WTC11 (cell line): ENCODE data around the gene AJAP1. TPM values are rescaled to one million over a fixed set of nuclear protein-coding genes. Genes with fewer than 3 reads are reported as not detected.
"Not testable (repeated sequence)": the region's sequence is repeated elsewhere in the genome, so short reads cannot be mapped to it uniquely, and the experiment has no call there.

Experiments used
- ATAC-seq: fragments of 200-7000 bp; cut with Tn5 transposase; 2 replicates; pipeline ENCODE4 v1.10.0; 2021; ENCODE audit warnings: mild to moderate bottlenecking, moderate library complexity
- CTCF ChIA-PET: fragments of 300-600 bp; sonication (Branson Sonifier 250); formaldehyde crosslinking; loops from one replicate; lab custom pipeline; 2021; ENCODE audit warnings: antibody characterized with exemption; lab: Charles Lee
- POLR2A ChIA-PET: fragments of 350-600 bp; sonication (Branson Sonifier 250); formaldehyde crosslinking; loops from one replicate; lab custom pipeline; 2021; ENCODE audit warnings: antibody characterized with exemption; lab: Charles Lee
- DNase-seq: peaks from one replicate; pipeline ENCODE4 v3.0.0; 2021; ENCODE audit warnings: low spot score
- H3K27ac Mint-ChIP-seq: 2 replicates; pipeline ENCODE4 v1.8.0; 2021; ENCODE audit warnings: mixed read lengths
- H3K27me3 Mint-ChIP-seq: 2 replicates; pipeline ENCODE4 v1.8.0; 2021; ENCODE audit warnings: low read depth, mild to moderate bottlenecking, moderate library complexity, mixed read lengths
- H3K36me3 Mint-ChIP-seq: 2 replicates; pipeline ENCODE4 v1.8.0; 2021; ENCODE audit warnings: mixed read lengths
- H3K4me1 Mint-ChIP-seq: 2 replicates; pipeline ENCODE4 v1.8.0; 2022; ENCODE audit warnings: mixed read lengths
- H3K4me3 Mint-ChIP-seq: 2 replicates; pipeline ENCODE4 v1.8.0; 2021; ENCODE audit warnings: mild to moderate bottlenecking, moderate library complexity, mixed read lengths
- H3K9me3 Mint-ChIP-seq: 2 replicates; pipeline ENCODE4 v1.8.0; 2021; ENCODE audit warnings: mixed read lengths
- CBFB ChIP-seq: sonication (generic); formaldehyde crosslinking; IDR thresholded peaks from 2 replicates; pipeline ENCODE4 v1.8.1; 2022; ENCODE audit warnings: mild to moderate bottlenecking, low read depth, missing genetic modification reagents
- ELF4 ChIP-seq: sonication (generic); formaldehyde crosslinking; IDR thresholded peaks from 2 replicates; pipeline ENCODE4 v1.8.1; 2022; ENCODE audit warnings: low read depth, mild to moderate bottlenecking, moderate library complexity, missing genetic modification reagents
- EMX1 ChIP-seq: fragments of 250-450 bp; sonication (Bioruptor Pico); IDR thresholded peaks from 2 replicates; pipeline ENCODE4 v1.8.0; 2021; ENCODE audit warnings: mild to moderate bottlenecking
- ESRRA ChIP-seq: sonication (generic); formaldehyde crosslinking; IDR thresholded peaks from 2 replicates; pipeline ENCODE4 v1.8.1; 2022; ENCODE audit warnings: mild to moderate bottlenecking, missing genetic modification reagents, borderline replicate concordance
- GABPB1 ChIP-seq: sonication (generic); formaldehyde crosslinking; IDR thresholded peaks from 2 replicates; pipeline ENCODE4 v1.8.1; 2023; ENCODE audit warnings: mild to moderate bottlenecking, missing genetic modification reagents
- JAZF1 ChIP-seq: fragments of 250-450 bp; sonication (Bioruptor Pico); IDR thresholded peaks from 2 replicates; pipeline ENCODE4 v1.9.0; 2021; ENCODE audit warnings: moderate library complexity, mild to moderate bottlenecking, inconsistent platforms
- JUN ChIP-seq: sonication (generic); formaldehyde crosslinking; IDR thresholded peaks from 2 replicates; pipeline ENCODE4 v1.8.0; 2023; ENCODE audit warnings: mild to moderate bottlenecking, missing genetic modification reagents
- MYBL2 ChIP-seq: sonication (generic); formaldehyde crosslinking; IDR thresholded peaks from 2 replicates; pipeline ENCODE4 v1.8.1; 2023; ENCODE audit warnings: mild to moderate bottlenecking, moderate library complexity, missing genetic modification reagents
- NR3C1 ChIP-seq: sonication (generic); formaldehyde crosslinking; conservative IDR thresholded peaks from 2 replicates; pipeline ENCODE4 v1.8.1; 2023; ENCODE audit warnings: low read depth, mild to moderate bottlenecking, missing genetic modification reagents
- OVOL2 ChIP-seq: fragments of 250-450 bp; sonication (Bioruptor Pico); IDR thresholded peaks from 2 replicates; pipeline ENCODE4 v1.9.0; 2021; ENCODE audit warnings: mild to moderate bottlenecking, borderline replicate concordance
- PRRX2 ChIP-seq: fragments of 250-450 bp; sonication (Bioruptor Pico); IDR thresholded peaks from 2 replicates; pipeline ENCODE4 v1.8.0; 2021; ENCODE audit warnings: mild to moderate bottlenecking
- RORB ChIP-seq: fragments of 250-450 bp; sonication (Bioruptor Pico); IDR thresholded peaks from 2 replicates; pipeline ENCODE4 v1.9.0; 2021; ENCODE audit warnings: mild to moderate bottlenecking
- SMAD3 ChIP-seq: sonication (generic); formaldehyde crosslinking; IDR thresholded peaks from 2 replicates; pipeline ENCODE4 v1.8.0; 2022; ENCODE audit warnings: missing genetic modification reagents, mild to moderate bottlenecking, borderline replicate concordance
- SOX15 ChIP-seq: fragments of 250-450 bp; sonication (Bioruptor Pico); IDR thresholded peaks from 2 replicates; pipeline ENCODE4 v1.9.0; 2021; ENCODE audit warnings: mild to moderate bottlenecking
- TCF7 ChIP-seq: sonication (generic); formaldehyde crosslinking; IDR thresholded peaks from 2 replicates; pipeline ENCODE4 v1.8.0; 2022; ENCODE audit warnings: mild to moderate bottlenecking, low read depth, missing genetic modification reagents, moderate library complexity
- ZNF232 ChIP-seq: sonication (generic); formaldehyde crosslinking; IDR thresholded peaks from 2 replicates; pipeline ENCODE4 v1.8.0; 2022; ENCODE audit warnings: mild to moderate bottlenecking, missing genetic modification reagents
- ZNF317 ChIP-seq: sonication (generic); formaldehyde crosslinking; IDR thresholded peaks from 2 replicates; pipeline ENCODE4 v1.8.1; 2023; ENCODE audit warnings: low read depth, mild to moderate bottlenecking, moderate library complexity, missing genetic modification reagents, borderline replicate concordance
- ZNF671 ChIP-seq: fragments of 250-450 bp; sonication (Bioruptor Pico); IDR thresholded peaks from 2 replicates; pipeline ENCODE4 v1.8.0; 2021; ENCODE audit warnings: mild to moderate bottlenecking
- total RNA-seq: library from RNA; stranded (reverse); gene quantifications from 3 replicates; pipeline ENCODE4 v1.2.3, GENCODE V29; 2021
- TF ChIP-seq, protein P1 (sequence below): sonication (generic); formaldehyde crosslinking; IDR thresholded peaks from 2 replicates; pipeline ENCODE4 v1.8.1; 2023; ENCODE audit warnings: mild to moderate bottlenecking, missing genetic modification reagents
- TF ChIP-seq, protein P2 (sequence below): sonication (generic); formaldehyde crosslinking; IDR thresholded peaks from 2 replicates; pipeline ENCODE4 v1.8.0; 2023; ENCODE audit warnings: missing genetic modification reagents, mild to moderate bottlenecking, borderline replicate concordance
- TF ChIP-seq, protein P3 (sequence below): sonication (generic); formaldehyde crosslinking; IDR thresholded peaks from 2 replicates; pipeline ENCODE4 v1.8.1; 2022; ENCODE audit warnings: missing genetic modification reagents, borderline replicate concordance
- TF ChIP-seq, protein P4 (sequence below): sonication (generic); formaldehyde crosslinking; conservative IDR thresholded peaks from 2 replicates; pipeline ENCODE4 v1.8.1; 2023; ENCODE audit warnings: mild to moderate bottlenecking, low read depth, missing genetic modification reagents, moderate library complexity

Gene AJAP1
- total RNA-seq, 1 experiment from 2014 or later: 2.1 TPM

DNA sequence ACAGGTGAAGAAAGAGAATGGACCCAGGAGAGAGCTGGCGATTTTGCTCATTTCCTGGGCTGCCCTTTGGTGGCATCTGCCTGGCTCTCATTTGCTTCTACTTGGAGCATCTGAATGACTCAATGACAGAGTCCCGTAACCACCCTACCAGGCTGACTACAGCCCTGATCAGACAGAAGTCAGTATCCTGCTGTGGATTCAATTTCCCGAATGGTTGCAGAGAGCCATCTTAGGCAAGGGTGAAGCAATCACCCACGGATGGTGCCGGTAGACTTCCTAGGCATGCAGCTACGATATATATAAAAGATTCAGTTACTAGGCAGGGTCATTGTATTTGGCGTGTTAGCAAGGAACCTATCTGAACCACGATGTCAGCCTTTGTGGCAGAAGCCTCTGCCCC is 10.2 kb downstream of the AJAP1 start (continued):
- TF ChIP-seq ELF4 (CRISPR knock-in tag) (no peak), SOX15 (no peak)
- TF ChIP-seq, protein P1, sequence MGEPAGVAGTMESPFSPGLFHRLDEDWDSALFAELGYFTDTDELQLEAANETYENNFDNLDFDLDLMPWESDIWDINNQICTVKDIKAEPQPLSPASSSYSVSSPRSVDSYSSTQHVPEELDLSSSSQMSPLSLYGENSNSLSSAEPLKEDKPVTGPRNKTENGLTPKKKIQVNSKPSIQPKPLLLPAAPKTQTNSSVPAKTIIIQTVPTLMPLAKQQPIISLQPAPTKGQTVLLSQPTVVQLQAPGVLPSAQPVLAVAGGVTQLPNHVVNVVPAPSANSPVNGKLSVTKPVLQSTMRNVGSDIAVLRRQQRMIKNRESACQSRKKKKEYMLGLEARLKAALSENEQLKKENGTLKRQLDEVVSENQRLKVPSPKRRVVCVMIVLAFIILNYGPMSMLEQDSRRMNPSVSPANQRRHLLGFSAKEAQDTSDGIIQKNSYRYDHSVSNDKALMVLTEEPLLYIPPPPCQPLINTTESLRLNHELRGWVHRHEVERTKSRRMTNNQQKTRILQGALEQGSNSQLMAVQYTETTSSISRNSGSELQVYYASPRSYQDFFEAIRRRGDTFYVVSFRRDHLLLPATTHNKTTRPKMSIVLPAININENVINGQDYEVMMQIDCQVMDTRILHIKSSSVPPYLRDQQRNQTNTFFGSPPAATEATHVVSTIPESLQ: no peak

DNA sequence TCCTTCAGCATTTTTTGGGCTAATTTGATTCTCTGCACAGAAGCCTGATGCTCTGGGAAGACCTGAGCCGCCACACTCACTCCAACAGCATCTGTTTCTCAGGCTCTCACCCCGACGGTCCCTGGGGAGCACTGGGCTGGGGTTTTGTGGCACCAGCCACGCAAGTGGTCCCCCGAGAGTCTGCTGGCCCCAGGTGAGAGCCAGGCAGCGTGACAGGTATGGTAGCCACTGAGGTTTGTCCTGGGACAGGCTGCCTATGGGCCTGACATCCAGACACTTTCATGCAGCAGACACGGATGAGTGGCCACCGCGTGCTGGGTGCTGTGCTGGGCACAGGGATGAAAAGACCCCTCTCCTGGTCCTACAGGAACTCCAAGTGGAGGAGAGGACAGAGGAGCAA is 11.0 kb downstream of the AJAP1 start:
- TF ChIP-seq ZNF671 (no peak), JAZF1 (no peak), TCF7 (no peak), JUN (CRISPR knock-in tag) (no peak), ZNF232 (CRISPR knock-in tag) (no peak), OVOL2 (CRISPR knock-in tag) (no peak), ESRRA (CRISPR knock-in tag) (no peak), EMX1 (CRISPR knock-in tag) (no peak), CBFB (CRISPR knock-in tag) (no peak), ZNF317 (CRISPR knock-in tag) (no peak), GABPB1 (CRISPR knock-in tag) (no peak), ELF4 (CRISPR knock-in tag) (no peak), RORB (CRISPR knock-in tag) (no peak), MYBL2 (no peak), PRRX2 (CRISPR knock-in tag) (no peak), SMAD3 (CRISPR knock-in tag) (no peak), NR3C1 (CRISPR knock-in tag) (no peak)
- TF ChIP-seq, protein P2, sequence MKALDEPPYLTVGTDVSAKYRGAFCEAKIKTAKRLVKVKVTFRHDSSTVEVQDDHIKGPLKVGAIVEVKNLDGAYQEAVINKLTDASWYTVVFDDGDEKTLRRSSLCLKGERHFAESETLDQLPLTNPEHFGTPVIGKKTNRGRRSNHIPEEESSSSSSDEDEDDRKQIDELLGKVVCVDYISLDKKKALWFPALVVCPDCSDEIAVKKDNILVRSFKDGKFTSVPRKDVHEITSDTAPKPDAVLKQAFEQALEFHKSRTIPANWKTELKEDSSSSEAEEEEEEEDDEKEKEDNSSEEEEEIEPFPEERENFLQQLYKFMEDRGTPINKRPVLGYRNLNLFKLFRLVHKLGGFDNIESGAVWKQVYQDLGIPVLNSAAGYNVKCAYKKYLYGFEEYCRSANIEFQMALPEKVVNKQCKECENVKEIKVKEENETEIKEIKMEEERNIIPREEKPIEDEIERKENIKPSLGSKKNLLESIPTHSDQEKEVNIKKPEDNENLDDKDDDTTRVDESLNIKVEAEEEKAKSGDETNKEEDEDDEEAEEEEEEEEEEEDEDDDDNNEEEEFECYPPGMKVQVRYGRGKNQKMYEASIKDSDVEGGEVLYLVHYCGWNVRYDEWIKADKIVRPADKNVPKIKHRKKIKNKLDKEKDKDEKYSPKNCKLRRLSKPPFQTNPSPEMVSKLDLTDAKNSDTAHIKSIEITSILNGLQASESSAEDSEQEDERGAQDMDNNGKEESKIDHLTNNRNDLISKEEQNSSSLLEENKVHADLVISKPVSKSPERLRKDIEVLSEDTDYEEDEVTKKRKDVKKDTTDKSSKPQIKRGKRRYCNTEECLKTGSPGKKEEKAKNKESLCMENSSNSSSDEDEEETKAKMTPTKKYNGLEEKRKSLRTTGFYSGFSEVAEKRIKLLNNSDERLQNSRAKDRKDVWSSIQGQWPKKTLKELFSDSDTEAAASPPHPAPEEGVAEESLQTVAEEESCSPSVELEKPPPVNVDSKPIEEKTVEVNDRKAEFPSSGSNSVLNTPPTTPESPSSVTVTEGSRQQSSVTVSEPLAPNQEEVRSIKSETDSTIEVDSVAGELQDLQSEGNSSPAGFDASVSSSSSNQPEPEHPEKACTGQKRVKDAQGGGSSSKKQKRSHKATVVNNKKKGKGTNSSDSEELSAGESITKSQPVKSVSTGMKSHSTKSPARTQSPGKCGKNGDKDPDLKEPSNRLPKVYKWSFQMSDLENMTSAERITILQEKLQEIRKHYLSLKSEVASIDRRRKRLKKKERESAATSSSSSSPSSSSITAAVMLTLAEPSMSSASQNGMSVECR (CRISPR knock-in tag): no peak
- TF ChIP-seq, protein P3, sequence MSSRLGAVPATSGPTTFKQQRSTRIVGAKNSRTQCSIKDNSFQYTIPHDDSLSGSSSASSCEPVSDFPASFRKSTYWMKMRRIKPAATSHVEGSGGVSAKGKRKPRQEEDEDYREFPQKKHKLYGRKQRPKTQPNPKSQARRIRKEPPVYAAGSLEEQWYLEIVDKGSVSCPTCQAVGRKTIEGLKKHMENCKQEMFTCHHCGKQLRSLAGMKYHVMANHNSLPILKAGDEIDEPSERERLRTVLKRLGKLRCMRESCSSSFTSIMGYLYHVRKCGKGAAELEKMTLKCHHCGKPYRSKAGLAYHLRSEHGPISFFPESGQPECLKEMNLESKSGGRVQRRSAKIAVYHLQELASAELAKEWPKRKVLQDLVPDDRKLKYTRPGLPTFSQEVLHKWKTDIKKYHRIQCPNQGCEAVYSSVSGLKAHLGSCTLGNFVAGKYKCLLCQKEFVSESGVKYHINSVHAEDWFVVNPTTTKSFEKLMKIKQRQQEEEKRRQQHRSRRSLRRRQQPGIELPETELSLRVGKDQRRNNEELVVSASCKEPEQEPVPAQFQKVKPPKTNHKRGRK: no peak
- TF ChIP-seq, protein P4, sequence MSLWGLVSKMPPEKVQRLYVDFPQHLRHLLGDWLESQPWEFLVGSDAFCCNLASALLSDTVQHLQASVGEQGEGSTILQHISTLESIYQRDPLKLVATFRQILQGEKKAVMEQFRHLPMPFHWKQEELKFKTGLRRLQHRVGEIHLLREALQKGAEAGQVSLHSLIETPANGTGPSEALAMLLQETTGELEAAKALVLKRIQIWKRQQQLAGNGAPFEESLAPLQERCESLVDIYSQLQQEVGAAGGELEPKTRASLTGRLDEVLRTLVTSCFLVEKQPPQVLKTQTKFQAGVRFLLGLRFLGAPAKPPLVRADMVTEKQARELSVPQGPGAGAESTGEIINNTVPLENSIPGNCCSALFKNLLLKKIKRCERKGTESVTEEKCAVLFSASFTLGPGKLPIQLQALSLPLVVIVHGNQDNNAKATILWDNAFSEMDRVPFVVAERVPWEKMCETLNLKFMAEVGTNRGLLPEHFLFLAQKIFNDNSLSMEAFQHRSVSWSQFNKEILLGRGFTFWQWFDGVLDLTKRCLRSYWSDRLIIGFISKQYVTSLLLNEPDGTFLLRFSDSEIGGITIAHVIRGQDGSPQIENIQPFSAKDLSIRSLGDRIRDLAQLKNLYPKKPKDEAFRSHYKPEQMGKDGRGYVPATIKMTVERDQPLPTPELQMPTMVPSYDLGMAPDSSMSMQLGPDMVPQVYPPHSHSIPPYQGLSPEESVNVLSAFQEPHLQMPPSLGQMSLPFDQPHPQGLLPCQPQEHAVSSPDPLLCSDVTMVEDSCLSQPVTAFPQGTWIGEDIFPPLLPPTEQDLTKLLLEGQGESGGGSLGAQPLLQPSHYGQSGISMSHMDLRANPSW: no peak
- H3K4me3 Mint-ChIP-seq: no peak overlapping the region
- H3K9me3 Mint-ChIP-seq: peaks cover 70% of the 10 kb centered on the region
- CTCF ChIA-PET: no interaction called here
- no peak overlapping the region for H3K27ac Mint-ChIP-seq
- ATAC-seq (no peak), DNase-seq (no peak)
- POLR2A ChIA-PET: no interaction called here
- H3K27me3 Mint-ChIP-seq: peaks cover 20% of the 10 kb centered on the region
- no peaks in the 10 kb centered on the region for H3K4me1 Mint-ChIP-seq
- peaks cover 67% of the 10 kb centered on the region for H3K36me3 Mint-ChIP-seq

DNA sequence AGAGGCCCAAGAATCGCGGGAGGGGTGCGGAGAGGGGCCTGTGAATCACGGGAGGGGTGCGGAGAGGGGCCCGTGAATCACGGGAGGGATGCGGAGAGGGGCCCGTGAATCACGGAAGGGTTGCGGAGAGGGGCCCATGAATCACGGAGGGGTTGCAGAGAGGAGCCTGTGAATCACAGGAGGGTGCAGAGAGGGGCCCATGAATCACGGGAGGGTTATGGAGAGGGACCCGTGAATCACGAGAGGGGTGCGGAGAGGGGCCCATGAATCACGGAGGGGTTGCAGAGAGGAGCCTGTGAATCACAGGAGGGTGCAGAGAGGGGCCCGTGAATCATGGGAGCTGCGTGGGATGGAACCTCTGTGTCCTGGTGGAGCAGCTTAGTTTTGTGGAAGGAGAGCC is 12.3 kb downstream of the AJAP1 start:
- Mint-ChIP-seq H3K36me3 (peaks cover 63% of the 10 kb centered on the region), H3K27me3 (peaks cover 16% of the 10 kb centered on the region), H3K9me3 (peaks cover 65% of the 10 kb centered on the region)
- CTCF ChIA-PET, H3K4me3 Mint-ChIP-seq, H3K4me1 Mint-ChIP-seq, POLR2A ChIA-PET, ATAC-seq, DNase-seq, H3K27ac Mint-ChIP-seq: not testable (repeated sequence)
